KOPT-K1 (cell line): ENCODE measurements around the gene AKAP1.

Experiments used
- H3K27ac ChIP-seq: fragments of 200-600 bp; sonication (generic); 2 replicates; pipeline ENCODE4 v1.5.1; 2016; ENCODE audit warnings: antibody characterized with exemption, mild to moderate bottlenecking, low read depth, low read length; ENCODE audit not compliant: poor library complexity, severe bottlenecking
- H3K36me3 ChIP-seq: fragments of 200-600 bp; sonication (generic); 2 replicates; pipeline ENCODE4 v1.5.1; 2017; ENCODE audit warnings: antibody characterized with exemption, mild to moderate bottlenecking, low read length, moderate library complexity; ENCODE audit not compliant: insufficient read depth
- H3K9me3 ChIP-seq: fragments of 200-600 bp; sonication (generic); 2 replicates; pipeline ENCODE4 v1.5.1; 2017; ENCODE audit warnings: antibody characterized with exemption, low read length, mild to moderate bottlenecking; ENCODE audit not compliant: insufficient read depth, poor library complexity, severe bottlenecking

Gene AKAP1

DNA sequence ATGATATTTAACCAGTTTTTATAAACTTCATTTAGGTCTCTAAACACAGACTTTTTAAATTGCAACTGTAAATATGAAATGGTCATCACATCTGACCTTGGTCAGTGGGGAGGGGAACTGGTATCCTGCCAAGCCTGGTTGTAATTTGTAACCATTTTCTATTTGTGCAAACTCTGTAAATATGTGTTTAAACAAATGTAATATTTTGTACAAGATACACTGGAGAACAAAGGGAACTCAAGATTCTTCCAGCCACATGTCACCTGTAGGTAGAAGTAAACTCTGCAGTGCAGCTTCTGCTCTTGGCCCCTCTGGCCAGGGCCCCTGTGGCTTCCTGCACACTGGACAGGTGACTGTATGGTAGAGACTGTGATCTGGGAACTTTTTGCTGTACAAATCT lies 35.8 kb downstream of the AKAP1 start:
- no peak overlapping the region for H3K27ac ChIP-seq
- H3K9me3 ChIP-seq: no peaks in the 10 kb centered on the region
- peaks cover 100% of the 10 kb centered on the region for H3K36me3 ChIP-seq

DNA sequence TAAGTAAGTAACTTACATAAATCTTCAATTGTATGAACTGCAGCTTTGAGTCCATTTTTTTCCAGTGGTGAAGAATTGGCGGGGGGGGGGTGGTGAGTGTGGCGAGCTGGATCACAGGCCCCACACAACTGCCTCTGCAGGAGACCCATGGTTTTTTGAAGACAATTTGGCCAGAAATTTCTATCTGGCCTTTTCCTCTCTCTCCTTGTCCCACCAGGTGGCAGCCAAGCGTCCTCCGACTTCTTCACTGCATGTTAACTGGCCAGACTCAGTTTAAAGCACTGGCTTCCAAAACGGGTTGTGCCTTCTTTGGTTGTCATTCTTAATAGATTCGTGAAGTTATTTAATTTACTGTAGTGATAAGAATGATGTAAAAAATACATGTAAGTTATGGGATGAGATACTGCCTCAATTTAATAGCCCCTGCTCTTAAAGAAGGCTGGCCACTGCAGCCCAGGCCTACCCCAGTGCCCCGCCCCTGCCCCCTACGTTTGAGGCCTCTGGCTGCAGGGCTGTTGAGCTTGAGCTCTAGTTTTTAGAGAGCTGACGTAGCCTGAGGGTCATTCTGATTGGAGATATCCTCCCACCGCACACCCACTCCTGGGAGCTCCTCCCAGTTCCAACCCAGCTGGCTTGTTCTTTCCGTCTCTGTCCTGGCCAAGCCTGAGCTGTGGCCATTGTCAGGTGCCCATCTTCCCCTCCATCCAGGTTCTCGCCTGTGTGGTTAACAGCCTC lies 36.4 kb downstream of the AKAP1 start:
- Histone ChIP-seq H3K27ac (no peak overlapping the region), H3K9me3 (no peaks in the 10 kb centered on the region), H3K36me3 (peaks cover 100% of the 10 kb centered on the region)

DNA sequence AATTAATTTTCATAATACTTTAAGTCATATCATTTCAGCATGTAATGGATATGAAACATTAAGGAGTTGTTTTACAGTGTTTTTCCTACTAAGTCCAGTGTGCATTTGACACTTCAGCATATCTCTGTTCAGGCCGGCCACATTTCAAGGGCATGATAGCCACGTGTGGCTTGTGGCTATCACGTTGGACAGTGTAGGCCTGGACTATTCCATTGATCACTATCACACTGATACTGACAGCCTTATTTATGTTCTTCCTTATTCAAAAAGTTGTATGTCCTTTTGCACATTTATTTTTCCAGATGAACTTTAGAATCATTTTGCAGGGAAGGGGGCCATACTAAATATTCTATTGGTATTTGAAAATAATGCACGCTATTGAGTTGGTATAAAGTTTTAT lies 39.0 kb downstream of the AKAP1 start:
- peaks cover 74% of the 10 kb centered on the region for H3K36me3 ChIP-seq
- no peak overlapping the region for H3K27ac ChIP-seq
- H3K9me3 ChIP-seq: no peaks in the 10 kb centered on the region

DNA sequence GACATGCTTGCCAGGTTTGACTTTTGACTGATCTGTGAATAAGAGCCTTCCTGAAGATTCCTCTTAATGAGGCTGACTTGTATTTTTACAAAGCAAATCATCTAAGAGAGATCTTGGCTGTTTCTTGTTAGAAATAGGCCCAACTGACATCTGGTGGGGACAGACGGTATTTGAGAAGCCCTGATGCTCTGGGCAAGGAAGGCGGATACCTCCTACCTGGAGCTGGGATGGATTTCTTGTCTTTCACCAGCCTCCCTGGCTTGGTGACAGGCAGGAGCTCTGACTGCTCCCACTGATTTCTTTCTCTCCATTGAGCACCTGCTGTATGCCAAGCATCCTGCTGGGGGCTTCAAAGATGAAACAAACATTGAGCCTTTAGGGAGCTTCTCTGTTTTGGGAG lies 40.4 kb downstream of the AKAP1 start:
- H3K27ac ChIP-seq: no peak overlapping the region
- H3K36me3 ChIP-seq: peaks cover 60% of the 10 kb centered on the region
- no peaks in the 10 kb centered on the region for H3K9me3 ChIP-seq

DNA sequence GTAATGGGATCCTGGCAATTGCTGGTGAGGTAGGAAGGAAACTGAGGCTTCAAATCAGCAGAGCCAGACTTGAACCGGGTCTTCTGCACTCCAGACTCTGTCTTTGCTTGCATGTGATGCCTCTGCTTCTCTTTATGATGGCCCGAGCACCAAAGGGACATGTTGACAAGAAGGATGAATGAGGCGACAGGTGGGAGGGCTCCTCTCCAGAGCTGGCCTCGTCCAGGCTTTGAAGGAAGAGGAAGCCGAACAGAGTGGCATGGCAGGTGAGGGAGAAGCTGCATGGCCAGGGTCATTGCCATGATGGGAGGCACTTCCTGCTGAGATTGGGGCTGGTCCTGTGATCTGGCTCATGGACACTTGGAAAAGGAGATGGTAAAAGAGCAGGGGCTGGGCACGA lies 40.8 kb downstream of the AKAP1 start:
- Histone ChIP-seq H3K9me3 (no peaks in the 10 kb centered on the region), H3K36me3 (peaks cover 56% of the 10 kb centered on the region), H3K27ac (no peak overlapping the region)

DNA sequence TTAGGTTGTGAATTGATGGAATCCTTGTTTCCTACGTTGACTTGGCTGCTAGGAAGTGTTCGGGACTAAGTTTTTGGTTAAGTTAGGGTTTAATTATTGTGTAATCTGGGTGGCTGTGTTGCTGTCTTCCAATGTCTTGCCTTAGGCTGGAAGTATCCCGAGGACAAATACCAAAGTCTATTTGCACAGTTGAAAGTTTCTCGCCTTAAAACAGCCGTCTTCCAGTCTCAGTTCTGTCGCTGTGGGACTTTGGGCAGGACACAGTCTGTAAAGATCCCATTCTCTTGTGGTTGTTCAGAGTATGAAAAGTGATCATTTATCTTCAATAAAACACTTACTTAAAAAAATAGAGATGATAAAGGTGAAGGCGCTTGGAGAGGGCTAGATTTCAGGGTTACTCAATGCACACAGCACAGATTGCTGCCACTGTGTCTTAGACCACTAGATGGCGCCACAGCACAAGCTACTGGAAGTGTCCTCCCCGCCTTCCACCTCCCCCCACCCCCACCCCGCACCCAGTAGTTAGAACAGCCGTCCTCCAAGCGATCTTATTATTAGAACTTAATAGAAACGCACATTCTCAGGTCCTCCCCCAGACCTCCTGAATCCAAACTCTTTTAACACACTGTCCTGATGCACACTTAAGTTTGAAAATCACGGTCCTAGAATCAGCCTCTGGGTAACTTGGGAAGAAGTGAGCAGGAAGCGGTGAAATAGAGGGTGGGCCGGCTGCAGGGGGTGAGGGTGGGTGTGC lies 45.8 kb downstream of the AKAP1 start:
- no peak overlapping the region for H3K27ac ChIP-seq
- H3K36me3 ChIP-seq: peaks cover 5% of the 10 kb centered on the region; the same call in 1 of the 2 replicates
- H3K9me3 ChIP-seq: no peaks in the 10 kb centered on the region

DNA sequence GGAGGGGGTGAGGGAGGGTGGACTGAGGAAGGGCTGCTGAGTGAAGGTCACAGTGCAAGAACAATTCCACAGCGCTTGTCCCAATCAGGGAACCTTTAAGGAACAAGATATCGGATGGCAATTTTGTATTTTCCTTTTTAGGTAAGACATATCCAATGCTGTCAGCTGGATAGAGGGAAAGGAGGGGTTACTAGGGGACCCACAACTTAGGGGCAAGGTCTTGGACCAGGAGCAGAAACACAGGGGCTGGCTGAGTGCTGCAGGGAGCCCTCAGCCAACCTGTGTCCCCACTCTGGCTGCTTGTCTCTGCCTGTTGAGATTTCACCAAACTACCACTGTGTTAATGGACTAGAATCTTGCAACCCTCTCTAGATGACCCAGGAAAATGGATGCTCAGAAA lies 47.6 kb downstream of the AKAP1 start:
- no peaks in the 10 kb centered on the region for H3K9me3 ChIP-seq
- no peak overlapping the region for H3K27ac ChIP-seq
- no peaks in the 10 kb centered on the region for H3K36me3 ChIP-seq

DNA sequence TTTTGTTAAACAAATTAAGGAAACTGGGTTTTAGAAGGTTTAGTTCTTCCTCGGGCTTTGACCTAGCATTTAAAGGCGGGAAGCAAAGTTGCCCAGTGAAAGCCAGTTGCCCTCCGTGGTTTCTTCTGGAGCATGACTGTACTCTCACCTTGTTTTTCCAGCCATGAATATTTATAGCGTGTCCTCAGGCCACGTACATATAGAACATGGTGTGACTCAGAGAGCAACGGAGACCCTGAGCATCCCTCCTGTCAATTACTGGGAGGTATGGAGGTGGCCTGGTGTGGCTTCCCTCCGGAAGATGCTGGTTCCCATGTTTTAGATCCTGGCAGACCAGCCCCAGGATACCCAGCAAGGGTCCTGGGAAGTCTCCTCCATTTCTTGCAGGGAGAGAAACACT lies 48.4 kb downstream of the AKAP1 start:
- H3K36me3 ChIP-seq: no peaks in the 10 kb centered on the region
- H3K27ac ChIP-seq: no peak overlapping the region
- H3K9me3 ChIP-seq: no peaks in the 10 kb centered on the region

DNA sequence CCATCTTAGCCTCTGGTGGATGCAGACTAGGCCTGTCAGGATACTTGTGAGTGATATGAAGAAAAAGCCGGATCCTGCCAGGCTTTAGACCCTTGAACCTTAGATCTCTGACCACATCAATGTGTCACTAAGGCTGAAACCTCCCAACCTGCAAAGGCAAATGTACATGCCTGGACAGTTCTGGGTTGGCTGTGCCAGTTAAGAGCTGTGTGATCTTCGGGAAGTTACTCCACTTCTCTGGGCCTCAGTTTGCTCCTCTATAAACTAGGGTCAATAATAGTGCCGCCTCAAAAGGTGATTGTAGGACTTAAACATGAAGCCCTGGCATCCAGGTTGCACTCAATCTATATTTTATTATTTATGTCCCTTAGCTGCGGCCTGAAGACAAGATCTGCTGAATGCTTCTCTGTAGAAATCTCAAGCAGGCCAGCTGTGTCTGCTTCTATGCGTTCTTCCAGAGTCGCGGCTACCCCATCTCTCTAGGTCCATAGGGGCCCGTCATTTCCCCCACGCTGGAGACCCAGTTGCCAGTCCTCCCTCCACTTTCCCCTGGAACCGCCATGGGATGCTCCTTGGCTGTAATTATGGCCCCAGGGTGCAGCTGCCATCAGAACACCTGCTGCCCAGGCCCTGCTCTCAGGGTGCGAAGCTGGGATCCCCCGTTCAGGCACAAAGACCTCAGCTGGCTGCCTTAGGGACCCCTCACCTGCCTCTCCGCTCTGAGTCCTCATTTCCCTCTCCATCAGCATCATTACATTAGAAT lies 50.2 kb downstream of the AKAP1 start:
- Histone ChIP-seq H3K27ac (peak overlapping the region; percentile 54), H3K36me3 (no peaks in the 10 kb centered on the region), H3K9me3 (no peaks in the 10 kb centered on the region)

DNA sequence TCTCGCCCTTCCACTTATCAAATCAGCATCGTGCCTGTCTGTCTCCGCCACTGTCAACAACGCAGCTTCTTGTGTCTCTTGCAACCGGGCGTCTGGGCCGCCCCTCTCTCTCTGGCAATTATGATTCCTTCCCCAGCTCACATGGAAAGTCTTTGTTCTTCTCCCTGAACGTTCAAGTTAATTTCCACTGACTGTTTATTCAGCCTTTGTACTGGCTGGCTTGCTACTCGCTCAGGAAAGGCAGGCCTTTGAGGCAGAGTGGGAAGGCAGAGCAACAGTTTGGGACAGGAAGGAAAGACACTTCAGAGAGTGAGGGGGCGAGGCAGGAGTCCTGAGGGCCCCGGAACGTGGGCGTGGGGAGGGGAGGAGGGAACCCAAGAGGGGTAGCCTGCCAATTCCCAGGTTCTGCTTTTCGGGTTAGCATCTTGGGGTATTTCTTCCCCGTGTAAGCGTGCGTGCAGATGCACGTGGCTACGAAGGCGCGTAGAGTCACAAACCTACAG lies 50.8 kb downstream of the AKAP1 start:
- Histone ChIP-seq H3K27ac (peak overlapping the region; percentile 54), H3K36me3 (no peaks in the 10 kb centered on the region), H3K9me3 (no peaks in the 10 kb centered on the region)

DNA sequence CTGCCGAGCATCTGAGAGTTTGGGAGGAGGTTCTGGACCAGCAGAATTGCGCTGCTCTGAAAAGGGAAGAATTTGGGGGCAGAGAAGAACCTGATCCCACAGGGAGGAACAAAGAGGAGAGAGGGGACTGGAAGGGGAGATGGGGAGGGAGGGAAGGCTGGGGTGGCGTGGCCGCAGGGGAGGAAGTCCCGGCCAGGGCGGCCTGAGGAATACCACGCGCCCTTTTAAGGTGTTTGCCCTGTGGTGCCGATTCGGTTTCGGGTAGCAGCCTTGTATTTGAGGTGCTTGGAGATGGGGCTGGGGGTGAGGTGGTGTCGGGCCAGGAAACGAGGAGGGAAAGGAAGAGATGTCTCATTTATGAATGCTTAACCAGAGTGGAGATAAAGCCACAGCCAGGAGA lies 51.3 kb downstream of the AKAP1 start:
- no peaks in the 10 kb centered on the region for H3K9me3 ChIP-seq
- no peaks in the 10 kb centered on the region for H3K36me3 ChIP-seq
- H3K27ac ChIP-seq: peak overlapping the region; percentile 54

DNA sequence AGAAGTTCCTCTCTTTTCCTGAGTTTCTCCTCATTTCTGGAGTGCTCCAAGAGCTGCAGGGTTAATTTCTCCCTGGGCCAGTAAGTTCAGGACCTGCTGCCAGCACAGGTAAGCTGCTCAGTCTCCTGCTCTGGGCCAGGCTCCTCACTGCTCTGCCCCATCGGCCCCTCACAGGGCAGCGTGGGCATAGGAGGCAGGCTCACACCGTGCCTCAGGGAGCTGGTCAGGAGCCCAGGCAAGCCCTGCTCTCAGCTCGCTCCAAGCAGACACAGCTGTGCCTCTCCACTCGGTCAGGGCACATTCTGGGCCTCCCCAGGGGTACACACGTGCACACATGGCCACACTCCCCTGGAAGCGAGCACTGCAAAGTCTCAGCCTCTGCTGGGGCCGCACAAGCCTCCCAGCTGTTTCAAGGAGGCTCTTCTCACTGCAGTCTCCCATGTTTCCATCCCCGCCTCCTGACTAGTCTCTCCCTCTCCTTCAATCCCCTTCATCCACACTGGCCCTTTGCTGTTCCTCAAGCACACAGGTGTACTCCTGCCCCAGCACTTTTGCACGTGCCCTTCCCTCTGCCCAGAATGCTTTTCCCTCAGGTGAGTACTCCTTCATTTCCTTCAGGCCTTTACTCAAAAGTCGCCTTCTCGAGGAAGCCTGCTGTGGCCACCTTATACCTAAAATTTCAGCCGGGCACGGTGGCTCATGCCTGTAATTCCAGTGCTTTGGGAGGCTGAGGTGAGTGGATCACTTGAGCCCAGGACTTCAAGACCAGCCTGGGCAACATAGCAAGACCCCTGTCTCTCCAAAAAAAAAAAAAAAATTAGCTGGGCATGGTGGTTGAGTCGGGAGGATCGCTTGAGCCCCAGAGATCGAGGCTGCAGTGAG lies 53.2 kb downstream of the AKAP1 start:
- H3K27ac ChIP-seq: no peak overlapping the region
- H3K9me3 ChIP-seq: no peaks in the 10 kb centered on the region

DNA sequence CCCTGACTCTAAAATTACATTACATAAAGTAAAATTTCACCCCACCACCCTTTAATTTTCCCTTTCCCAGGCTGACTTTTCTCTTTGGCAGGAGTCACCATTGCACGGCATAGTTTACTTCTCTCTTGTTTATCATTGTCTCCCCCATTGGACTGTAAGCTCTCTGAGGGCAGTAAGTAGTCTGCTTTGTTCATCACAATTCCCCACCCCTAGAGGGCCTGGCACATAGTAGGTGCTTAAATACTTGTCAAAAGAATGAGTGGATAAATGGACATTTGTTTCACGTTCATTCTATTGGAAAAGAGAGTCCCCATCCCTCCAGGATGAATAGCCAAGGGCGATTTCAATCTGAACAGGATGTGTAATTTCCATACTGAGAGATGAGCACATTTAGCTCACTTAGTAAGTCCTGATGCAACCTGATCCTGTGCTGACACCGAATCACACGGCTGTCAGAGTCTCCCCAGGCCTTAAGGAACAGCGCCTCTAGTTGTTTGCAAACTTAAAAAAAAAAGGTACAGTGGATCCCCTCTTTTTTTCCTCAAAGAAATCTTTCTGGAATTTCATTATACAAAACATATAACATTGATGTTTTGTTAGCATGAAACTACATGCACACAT lies 54.0 kb downstream of the AKAP1 start:
- no peak overlapping the region for H3K27ac ChIP-seq
- no peaks in the 10 kb centered on the region for H3K36me3 ChIP-seq

More for the DNA sequence above, 53.2 kb downstream of the AKAP1 start:
- no peaks in the 10 kb centered on the region for H3K36me3 ChIP-seq

DNA sequence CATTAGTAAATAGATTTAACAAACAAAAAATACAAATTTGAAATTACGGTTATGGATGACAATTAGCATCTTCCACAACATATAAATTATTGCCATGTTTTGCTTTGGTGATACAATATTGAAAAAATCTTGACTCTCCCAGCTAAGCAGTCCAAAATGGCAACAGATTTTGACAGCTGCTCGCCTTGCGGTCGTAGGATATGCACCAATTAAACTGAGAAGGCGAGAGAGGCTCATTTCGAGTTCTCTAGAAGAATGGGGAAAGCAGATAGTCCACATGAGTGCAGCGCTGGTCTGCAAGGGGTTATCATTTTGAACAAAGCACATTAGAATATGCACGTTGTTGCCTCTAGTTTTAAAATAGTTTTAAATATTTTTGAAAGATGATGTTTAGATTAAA lies 55.3 kb downstream of the AKAP1 start:
- no peaks in the 10 kb centered on the region for H3K36me3 ChIP-seq
- no peaks in the 10 kb centered on the region for H3K9me3 ChIP-seq
- no peak overlapping the region for H3K27ac ChIP-seq

More for the DNA sequence above, 54.0 kb downstream of the AKAP1 start:
- H3K9me3 ChIP-seq: no peaks in the 10 kb centered on the region
